Measurements from ENCODE around the gene POLR2F.

Gene POLR2F

DNA sequence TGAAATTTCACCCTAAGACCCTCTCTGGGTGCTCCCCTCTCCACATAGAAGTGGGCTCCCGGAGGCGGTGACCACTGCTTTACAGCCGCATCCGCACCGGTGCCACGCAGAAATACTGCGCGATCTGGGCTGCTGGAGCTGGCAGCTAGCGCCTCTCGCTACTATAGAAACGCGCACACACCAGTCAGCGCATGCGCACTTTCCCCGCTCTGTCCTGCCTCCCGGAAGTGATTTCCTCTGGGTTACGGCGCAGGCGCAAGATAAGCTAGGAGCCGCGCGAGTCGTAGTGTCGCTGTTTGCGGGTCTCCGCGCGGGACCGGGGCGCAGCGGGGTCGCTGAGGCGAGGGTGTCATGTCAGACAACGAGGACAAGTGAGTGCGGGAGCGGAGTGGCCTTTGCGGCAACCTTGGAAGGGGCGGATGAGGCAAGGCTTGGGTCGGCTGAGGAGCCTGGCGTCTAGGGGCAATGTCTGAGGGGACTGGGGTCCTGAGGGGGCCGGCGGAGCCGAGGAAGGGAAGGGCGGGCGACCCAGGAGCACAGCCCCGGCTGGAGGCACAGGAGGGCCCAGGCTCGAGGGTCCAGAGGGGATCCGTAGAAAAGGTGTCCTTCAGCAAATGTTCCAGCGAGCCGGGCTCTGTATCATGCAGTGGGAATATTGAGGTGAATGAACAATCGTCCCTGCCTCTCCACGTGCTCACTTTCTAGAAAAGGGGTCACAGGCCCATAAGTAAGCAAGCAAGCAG lies at the start of gene POLR2F, which contains the start of gene C22orf23:
TSS of gene POLR2F (plus strand) at position 263 of the 743 bp plus-strand sequence. CDS start at position 352, 89 bp downstream.
TSS of gene C22orf23 (minus strand) at position 165 of the 743 bp plus-strand sequence. CDS start 452 bp downstream, outside the sequence.
- peak; percentile 94 to 96 for DNase-seq (ENCODE audit: extremely low read depth in 1 of 2, low read depth in 1 of 2)

DNA sequence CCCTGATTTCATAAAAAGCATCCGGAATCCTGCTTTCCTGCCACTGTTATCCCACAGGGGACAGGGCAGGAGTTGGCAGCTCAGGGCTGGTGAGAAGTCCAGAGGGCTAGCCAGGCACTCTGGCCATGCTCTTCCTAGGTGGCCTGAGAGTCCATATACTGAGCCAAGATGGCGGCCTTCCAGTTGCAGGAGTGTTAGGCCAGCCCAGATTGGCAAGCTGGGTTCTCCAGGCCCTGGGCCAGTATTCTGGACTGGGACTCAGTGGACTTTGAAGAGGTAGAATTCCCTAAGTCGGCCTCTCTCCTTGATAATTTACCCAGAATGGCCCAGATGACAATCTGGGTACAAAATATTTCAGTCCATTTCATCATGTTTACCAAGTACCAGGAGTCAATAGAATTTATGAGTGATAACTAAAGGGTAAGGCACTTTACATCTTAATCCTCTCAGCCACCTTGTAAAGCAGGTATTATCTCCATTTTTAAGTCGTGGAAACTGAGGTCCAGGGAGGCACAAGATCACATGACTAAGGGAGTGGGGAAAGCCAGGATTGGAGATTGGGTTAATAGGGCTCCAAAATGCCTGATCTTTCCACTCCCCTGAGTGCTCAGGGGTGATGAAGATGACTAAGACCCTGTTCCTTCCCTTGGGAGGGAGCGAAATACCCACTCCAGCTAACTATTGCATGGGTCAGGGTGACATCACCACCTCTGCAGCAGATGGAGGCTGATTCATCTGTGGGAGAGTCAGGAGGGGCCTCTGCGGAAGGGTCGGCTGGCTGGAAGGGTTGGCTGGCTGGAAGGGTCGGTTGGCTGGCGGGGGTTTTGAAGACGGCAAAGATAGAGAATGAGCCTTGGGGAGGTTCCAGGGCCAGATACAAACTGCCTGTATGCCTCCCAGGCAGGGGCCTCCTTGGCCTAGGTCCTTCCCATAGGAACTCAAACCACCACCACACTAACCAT lies 48.6 kb upstream of the POLR2F start:
- DNase-seq (ENCODE audit: extremely low read depth in 1 of 2, low read depth in 1 of 2), result no peak

DNA sequence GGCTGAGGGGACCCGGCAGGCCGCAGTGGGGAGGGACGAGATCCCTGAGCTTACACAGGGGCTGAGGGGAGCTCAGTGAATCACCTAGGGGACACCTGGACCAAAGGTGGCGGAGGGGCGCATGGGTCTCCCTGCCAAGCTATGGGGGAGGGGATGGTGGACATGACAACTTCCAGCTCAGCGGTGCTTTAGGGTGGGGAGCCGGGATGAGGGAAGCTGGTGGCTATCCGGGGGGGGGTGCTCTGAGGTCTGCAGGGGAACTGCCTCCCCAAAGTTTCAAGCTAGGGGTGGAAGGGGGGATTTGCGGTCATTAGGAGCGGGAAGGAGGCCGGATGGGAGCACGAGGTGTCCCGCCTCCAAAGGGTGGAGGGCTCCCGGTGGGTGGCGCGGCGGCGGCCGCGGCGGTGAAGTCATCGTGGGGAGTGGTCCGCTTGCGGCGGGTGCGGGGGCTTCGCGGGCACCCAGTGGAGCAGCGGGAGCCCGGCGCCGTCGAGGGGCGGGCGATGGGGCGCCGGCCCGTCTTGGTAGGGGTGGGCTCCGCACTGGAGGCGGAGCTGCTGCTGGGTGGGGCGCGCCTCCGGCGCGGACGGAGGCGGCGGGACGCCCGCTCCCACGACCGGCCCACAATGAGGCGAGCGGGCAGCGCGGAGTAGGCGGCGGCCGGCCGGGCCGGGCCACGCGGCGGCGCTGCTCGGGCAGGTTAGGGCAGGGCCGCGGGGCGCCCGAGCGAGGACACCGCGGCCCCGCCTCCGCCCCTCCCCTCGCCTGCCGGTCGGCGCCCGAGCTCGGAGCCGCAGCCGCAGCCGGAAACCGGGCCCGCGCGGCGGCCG lies 47.8 kb upstream of the POLR2F start, which contains the start of gene MICALL1:
TSS of gene MICALL1 (plus strand) at position 764 of the 830 bp plus-strand sequence. CDS start 126 bp downstream, outside the sequence.
- peak in 1 of 2 donors; percentile 48 for DNase-seq (ENCODE audit: extremely low read depth in 1 of 2, low read depth in 1 of 2)

DNA sequence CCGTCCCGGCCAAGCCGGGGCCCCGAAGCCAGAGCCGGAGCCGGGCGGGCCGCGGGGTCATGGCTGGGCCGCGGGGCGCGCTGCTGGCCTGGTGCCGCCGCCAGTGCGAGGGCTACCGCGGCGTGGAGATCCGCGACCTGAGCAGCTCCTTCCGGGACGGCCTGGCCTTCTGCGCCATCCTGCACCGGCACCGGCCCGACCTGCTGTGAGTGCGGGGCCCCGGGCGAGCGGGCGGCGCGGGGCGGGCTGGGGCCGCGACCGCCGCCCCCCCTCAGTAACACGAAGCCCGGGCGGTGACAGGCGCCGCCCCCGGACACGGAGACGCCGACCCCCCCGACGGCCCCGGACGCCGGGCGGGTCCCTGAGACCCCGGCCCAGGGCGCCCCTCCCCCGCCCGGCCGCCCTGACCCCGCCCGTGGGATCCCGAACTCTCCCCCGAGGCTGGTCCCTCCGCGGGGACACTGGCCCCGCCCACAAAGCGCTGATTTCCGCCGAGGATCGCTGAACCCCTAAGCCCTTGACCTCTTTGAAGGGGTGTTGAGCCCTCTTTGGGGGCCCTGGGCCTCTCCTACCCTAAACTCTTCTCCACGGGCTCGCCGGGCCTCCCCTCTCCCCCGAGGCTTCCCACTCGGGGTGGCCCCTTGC lies 47.0 kb upstream of the POLR2F start:
- peak in 1 of 2 donors; percentile 14 for DNase-seq (ENCODE audit: extremely low read depth in 1 of 2, low read depth in 1 of 2)

GRCh38 chr22:37907036-37907954 lies 46.2 kb upstream of the POLR2F start:
- DNase-seq (ENCODE audit: extremely low read depth in 1 of 2, low read depth in 1 of 2), result no peak

- no peak for DNase-seq (ENCODE audit: extremely low read depth in 1 of 2, low read depth in 1 of 2)
These were observed 43.7 kb upstream of the POLR2F start for GRCh38 chr22:37909766-37910165.

DNA sequence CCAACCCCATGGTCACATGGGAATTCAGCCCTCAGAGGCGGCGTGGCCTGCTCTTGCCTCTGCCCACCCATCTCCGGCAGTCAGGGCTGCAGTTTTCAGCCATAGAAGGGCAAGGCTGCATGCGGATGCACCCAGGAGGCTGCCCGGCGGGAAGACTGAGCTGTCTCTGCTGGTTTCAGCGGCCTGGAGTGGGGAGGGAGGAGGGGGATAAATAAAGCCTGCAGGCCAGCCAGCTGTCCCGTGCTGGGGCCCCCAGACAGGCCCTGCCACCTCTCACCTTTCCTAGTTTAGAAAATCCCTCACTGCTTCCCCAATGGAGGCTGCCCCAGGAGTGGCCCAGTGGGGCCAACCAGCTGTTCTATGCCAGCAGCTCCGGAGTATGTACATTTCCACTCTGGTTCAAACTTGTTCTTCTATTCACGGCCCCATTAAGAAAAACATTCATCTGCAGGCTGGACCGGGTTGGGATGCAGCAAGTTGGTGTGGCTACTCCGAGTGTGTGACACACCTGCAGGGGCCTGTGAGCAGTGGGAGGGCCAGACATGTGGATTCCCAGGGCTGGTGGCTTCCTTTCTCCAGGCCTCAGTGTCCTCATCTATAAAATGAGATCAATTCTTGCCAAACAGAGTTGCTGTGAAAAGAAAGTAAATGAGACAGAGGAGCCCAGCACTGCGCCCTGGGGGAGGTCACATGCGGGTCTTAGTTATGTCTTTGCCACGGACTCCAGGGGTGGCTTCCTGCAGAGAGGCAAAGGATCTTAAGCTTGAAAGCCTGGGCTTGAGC lies 42.4 kb upstream of the POLR2F start:
- no peak for DNase-seq (ENCODE audit: extremely low read depth in 1 of 2, low read depth in 1 of 2)

DNA sequence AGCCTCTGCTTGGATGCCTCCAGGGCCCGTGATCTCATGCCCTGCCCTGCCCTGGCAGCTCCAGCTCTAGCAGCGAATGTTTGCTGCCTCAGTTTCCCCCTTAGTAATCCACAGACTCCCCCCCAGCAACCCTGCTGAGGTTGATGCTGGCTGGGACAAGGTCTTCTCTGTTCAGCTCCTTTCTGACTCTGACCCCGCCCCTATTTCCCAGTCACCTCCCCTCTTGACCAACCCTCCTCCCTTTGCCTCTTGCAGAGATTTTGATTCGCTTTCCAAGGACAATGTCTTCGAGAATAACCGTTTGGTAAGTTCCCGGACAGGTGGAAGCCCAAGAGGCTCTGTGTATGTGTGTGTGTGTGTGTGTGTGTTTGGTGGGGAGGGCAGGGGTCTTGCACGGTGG lies 41.8 kb upstream of the POLR2F start:
- no peak for DNase-seq (ENCODE audit: extremely low read depth in 1 of 2, low read depth in 1 of 2)

DNA sequence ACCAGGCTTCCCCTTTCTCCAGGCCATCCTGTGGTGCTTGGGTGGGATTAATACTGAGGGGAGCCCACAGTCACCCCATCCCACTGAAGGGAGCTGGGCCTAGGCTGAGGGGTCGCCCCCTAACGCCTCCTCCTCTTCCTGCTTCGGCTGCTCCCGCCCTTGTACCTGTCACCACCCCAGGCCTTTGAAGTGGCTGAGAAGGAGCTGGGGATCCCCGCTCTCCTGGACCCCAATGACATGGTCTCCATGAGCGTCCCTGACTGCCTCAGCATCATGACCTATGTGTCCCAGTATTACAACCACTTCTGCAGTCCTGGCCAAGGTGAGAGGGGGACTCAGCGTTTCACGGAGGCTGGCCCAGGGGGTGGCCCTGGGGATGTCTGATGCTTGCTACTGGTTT lies 41.3 kb upstream of the POLR2F start:
- no peak for DNase-seq (ENCODE audit: extremely low read depth in 1 of 2, low read depth in 1 of 2)

DNA sequence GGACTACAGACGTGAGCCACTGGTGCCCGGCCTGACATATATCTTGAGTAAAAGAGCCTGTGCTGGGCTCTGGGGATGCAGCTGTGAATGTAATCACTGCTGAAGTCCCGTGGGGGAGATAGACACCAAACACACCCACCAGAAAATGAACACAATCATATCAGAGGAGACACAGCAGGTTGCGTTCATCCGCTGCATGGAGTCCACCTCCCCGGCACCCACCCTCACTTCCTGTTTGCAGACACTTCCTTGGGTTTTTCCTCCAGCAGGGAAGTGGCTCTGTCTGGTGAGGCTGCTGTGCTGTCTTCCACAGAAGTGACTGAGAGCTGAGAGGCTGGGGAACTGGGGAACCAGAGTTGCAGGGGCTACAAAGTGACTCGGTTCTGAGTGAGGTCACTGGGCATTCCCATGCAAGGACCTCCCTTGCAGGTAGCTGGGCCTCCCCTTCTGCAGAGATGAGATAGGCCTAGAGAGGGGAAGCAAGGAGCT lies 40.2 kb upstream of the POLR2F start:
- DNase-seq (ENCODE audit: extremely low read depth in 1 of 2, low read depth in 1 of 2), result no peak

- no peak for DNase-seq (ENCODE audit: extremely low read depth in 1 of 2, low read depth in 1 of 2)
These were observed 37.2 kb upstream of the POLR2F start for GRCh38 chr22:37916311-37916710.

DNA sequence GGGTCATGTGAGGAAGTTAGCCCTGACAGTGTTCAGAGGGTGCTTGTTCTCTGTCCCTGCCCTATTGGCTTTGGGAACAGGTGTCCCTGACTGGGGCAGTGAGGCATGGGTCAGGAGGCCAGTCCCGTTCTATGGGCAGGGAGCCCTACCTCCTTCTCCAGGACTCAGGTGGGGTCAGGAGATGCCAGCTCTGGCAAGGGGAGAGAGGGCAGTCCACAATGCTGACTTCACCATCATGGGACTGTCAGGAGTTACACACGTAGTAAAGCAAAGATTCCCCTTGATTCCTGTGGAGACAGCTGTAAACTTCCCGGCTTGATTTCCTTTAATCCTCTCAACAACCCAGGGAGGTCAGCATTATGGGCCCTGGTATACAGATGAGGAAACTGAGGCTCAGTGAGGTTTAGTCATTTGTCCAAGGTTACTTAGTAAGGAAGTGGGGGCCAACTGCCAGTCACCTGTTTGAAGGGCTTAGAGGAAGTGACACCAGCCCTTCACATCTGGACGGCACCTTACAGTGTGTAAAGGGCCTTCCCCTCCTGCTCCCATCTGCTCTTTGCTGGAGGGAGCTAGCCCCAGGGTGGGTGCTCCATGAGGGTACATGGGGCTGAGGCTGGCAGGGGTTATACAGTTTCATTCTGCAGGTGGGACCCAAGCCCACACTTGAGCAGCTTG lies 35.5 kb upstream of the POLR2F start:
- no peak for DNase-seq (ENCODE audit: extremely low read depth in 1 of 2, low read depth in 1 of 2)

DNA sequence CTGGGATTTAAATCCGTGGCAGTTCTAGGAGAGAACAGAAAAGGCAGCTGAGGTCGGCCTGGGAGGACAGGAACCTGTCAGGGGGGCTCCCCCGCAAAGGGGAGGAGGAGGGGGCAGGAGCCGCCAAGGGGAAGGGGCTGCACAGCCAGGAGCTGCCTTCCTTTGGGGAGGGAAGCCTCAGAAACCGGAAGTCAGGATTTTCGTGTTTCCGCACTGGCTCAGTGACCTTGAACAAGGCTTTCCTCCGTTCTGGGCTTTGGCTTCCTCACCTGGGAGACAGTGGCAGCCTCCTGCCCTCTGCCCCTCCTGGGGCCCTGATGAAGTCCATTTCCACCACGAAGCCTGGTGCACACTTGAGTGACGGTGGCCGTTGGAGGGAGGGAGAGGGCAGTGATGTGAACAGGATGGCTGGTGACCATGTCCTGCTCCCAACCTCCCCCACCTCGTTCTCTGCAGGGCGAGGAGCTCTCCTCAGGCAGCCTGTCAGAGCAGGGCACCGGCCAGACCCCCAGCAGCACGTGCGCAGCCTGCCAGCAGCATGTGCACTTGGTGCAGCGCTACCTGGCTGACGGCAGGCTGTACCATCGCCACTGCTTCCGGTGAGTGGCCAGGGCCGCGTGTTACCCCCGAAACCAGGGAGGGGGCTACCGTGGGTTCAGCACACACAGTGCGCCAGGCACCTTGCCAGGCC lies 34.8 kb upstream of the POLR2F start:
- DNase-seq (ENCODE audit: extremely low read depth in 1 of 2, low read depth in 1 of 2), result no peak

GRCh38 chr22:37920126-37920525 lies 33.4 kb upstream of the POLR2F start:
- no peak for DNase-seq (ENCODE audit: extremely low read depth in 1 of 2, low read depth in 1 of 2)

- no peak for DNase-seq (ENCODE audit: extremely low read depth in 1 of 2, low read depth in 1 of 2)
These were observed 31.3 kb upstream of the POLR2F start for GRCh38 chr22:37922191-37922590.

- DNase-seq (ENCODE audit: extremely low read depth in 1 of 2, low read depth in 1 of 2), result no peak
These were observed 29.6 kb upstream of the POLR2F start for GRCh38 chr22:37923927-37924326.

Data from activated CD8-positive, alpha-beta memory T cell treated with anti-CD3 and anti-CD28 coated beads for 1 hour (primary cell).